Measurements from ENCODE around the gene PWWP2A. TPM values are rescaled to one million over a fixed set of nuclear protein-coding genes. Genes with fewer than 3 reads are reported as not detected.
A peak's percentile ranks its signal among the peaks of the same experiment; 100 is the strongest.
"Not testable (repeated sequence)": the region's sequence is repeated elsewhere in the genome, so short reads cannot be mapped to it uniquely, and the experiment has no call there.

Gene PWWP2A
- 47.3 TPM for total RNA-seq

- FAIRE-seq (peak; percentile 99), DNase-seq (ENCODE audit: low spot score in 2 of 2) (peak; percentile 92 to 96)
Observed at GRCh38 chr5:160119142-160119904, at the start of gene PWWP2A. Gene PWWP2A, minus strand, starts transcription at chr5:160119450. Its CDS starts 62 bp downstream, at chr5:160119388.

GRCh38 chr5:160167624-160168165 is 48.4 kb upstream of the PWWP2A start:
- FAIRE-seq: no peak
- DNase-seq (ENCODE audit: low spot score in 2 of 2): no peak

- DNase-seq (ENCODE audit: low spot score in 2 of 2): no peak
- no peak for FAIRE-seq
Observed at GRCh38 chr5:160166973-160167623, 47.8 kb upstream of the PWWP2A start.

GRCh38 chr5:160166069-160166972 is 47.1 kb upstream of the PWWP2A start:
- DNase-seq (ENCODE audit: low spot score in 2 of 2) (no peak), FAIRE-seq (no peak)

GRCh38 chr5:160165137-160166068 is 46.2 kb upstream of the PWWP2A start:
- FAIRE-seq (peak; percentile 62), DNase-seq (ENCODE audit: low spot score in 2 of 2) (peak; percentile 39 to 55)

- DNase-seq (ENCODE audit: low spot score in 2 of 2): no peak
- no peak for FAIRE-seq
Observed at GRCh38 chr5:160162910-160163309, 43.7 kb upstream of the PWWP2A start.

GRCh38 chr5:160161626-160162025 is 42.4 kb upstream of the PWWP2A start:
- FAIRE-seq: no peak

GRCh38 chr5:160160875-160161274 is 41.6 kb upstream of the PWWP2A start:
- FAIRE-seq; DNase-seq (ENCODE audit: low spot score in 2 of 2): not testable (repeated sequence)

More at GRCh38 chr5:160161626-160162025, 42.4 kb upstream of the PWWP2A start:
- no peak for DNase-seq (ENCODE audit: low spot score in 2 of 2)

- FAIRE-seq (no peak), DNase-seq (ENCODE audit: low spot score in 2 of 2) (no peak)
Observed at GRCh38 chr5:160159991-160160792, 40.9 kb upstream of the PWWP2A start.

- no peak for FAIRE-seq
- DNase-seq (ENCODE audit: low spot score in 2 of 2): no peak
Observed at GRCh38 chr5:160158087-160158486, 38.8 kb upstream of the PWWP2A start.

- DNase-seq (ENCODE audit: low spot score in 2 of 2): no peak
- FAIRE-seq: no peak
Observed at GRCh38 chr5:160155017-160155750, 35.9 kb upstream of the PWWP2A start.

- FAIRE-seq (no peak), DNase-seq (ENCODE audit: low spot score in 2 of 2) (no peak)
Observed at GRCh38 chr5:160152901-160153300, 33.7 kb upstream of the PWWP2A start.

GRCh38 chr5:160152287-160152686 is 33.0 kb upstream of the PWWP2A start:
- no peak for FAIRE-seq
- DNase-seq (ENCODE audit: low spot score in 2 of 2): no peak

GRCh38 chr5:160151017-160151416 is 31.8 kb upstream of the PWWP2A start:
- no peak for DNase-seq (ENCODE audit: low spot score in 2 of 2)
- no peak for FAIRE-seq

GRCh38 chr5:160150381-160150780 is 31.1 kb upstream of the PWWP2A start:
- FAIRE-seq: no peak

GRCh38 chr5:160144436-160144835 is 25.2 kb upstream of the PWWP2A start:
- FAIRE-seq; DNase-seq (ENCODE audit: low spot score in 2 of 2): not testable (repeated sequence)

More at GRCh38 chr5:160150381-160150780, 31.1 kb upstream of the PWWP2A start:
- DNase-seq (ENCODE audit: low spot score in 2 of 2): no peak

- no peak for DNase-seq (ENCODE audit: low spot score in 2 of 2)
- FAIRE-seq: no peak
Observed at GRCh38 chr5:160134332-160134731, 15.1 kb upstream of the PWWP2A start.

GRCh38 chr5:160133918-160134304 is 14.7 kb upstream of the PWWP2A start:
- no peak for DNase-seq (ENCODE audit: low spot score in 2 of 2)
- no peak for FAIRE-seq
